SK-N-DZ (cell line): ENCODE measurements around the gene NHSL2. TPM values are rescaled to one million over a fixed set of nuclear protein-coding genes. Genes with fewer than 3 reads are reported as not detected.
"Not testable (repeated sequence)": the region's sequence is repeated elsewhere in the genome, so short reads cannot be mapped to it uniquely, and the experiment has no call there.

Source experiments
- DNase-seq: peaks from one replicate; pipeline ENCODE4 v3.0.0-alpha.2; 2015; ENCODE audit warnings: low spot score
- polyA plus RNA-seq, 2 experiments: library from polyadenylated mRNA; depleted of rRNA; stranded (reverse); fragments of >200 nt; gene quantifications; 2 replicates each; pipeline ENCODE4 v1.2.3, GENCODE V29; 2014

The NHSL2 gene
- 3.6 and 3.9 TPM in 2 replicates for polyA plus RNA-seq (2014; cell fraction: cytosol; rRNA removed)
- 2.7 and 5.8 TPM in 2 replicates for polyA plus RNA-seq (2014; cell fraction: nucleus; rRNA removed)

DNA sequence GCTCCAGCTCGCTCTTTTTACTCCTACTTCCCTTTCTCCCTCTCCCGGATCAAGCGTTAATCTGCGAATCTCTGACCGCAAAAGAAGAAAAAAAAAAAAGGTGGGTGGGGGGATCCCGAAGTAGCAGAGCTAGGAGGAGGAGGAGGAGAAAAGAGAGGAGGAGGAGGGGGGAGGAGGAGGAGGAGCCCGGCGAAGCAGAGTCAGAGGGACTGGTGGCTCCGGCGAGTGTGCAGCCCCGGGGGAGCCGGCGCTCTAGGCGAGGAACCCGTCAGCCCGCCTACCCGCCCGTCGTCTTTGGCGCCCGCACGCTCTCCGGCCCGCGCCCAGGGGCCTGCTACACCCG lies at the start of gene NHSL2:
Gene NHSL2 (plus strand): TSS at position 203 of the 343 bp plus-strand sequence.
- peak; percentile 72 for DNase-seq

DNA sequence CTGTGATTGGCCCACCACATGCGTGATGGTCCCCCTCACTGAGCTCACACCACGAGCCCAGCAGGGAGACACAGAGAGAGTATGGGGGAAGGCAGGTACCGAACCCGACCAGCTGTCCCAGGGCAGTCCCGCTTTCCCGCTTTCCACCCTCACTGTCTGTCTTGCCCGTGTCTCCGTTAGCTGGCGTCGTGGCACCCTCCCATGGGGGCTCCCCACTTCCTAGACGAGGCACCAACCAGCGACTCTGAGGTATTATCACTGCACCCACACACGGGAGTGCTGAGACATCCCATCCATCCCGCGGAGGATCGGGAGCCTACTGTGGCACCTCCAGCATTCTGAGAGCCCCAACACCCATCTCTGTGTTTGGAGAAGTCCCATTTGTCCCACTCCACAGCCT lies 43.0 kb upstream of the NHSL2 start:
- no peak for DNase-seq

DNA sequence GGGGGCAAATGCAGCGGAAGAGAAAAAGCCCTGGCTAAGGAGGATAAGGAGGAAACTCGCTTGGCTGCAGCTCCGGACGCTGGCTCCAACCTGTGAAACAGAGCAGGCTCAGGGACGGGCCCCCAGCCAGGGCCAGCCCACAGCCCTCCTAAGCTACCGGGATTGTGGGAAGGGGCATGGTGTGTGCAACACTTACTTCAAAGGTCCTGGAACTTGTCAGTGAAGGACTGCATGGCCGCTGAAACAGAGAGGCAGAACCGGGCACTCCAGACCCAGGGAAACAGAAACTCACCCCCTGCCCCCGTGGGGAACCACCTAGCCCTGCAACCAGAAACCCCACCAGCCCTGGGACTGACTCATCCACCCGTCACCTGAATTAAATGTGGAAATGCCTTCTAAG lies 41.1 kb upstream of the NHSL2 start:
- DNase-seq = not testable (repeated sequence)

DNA sequence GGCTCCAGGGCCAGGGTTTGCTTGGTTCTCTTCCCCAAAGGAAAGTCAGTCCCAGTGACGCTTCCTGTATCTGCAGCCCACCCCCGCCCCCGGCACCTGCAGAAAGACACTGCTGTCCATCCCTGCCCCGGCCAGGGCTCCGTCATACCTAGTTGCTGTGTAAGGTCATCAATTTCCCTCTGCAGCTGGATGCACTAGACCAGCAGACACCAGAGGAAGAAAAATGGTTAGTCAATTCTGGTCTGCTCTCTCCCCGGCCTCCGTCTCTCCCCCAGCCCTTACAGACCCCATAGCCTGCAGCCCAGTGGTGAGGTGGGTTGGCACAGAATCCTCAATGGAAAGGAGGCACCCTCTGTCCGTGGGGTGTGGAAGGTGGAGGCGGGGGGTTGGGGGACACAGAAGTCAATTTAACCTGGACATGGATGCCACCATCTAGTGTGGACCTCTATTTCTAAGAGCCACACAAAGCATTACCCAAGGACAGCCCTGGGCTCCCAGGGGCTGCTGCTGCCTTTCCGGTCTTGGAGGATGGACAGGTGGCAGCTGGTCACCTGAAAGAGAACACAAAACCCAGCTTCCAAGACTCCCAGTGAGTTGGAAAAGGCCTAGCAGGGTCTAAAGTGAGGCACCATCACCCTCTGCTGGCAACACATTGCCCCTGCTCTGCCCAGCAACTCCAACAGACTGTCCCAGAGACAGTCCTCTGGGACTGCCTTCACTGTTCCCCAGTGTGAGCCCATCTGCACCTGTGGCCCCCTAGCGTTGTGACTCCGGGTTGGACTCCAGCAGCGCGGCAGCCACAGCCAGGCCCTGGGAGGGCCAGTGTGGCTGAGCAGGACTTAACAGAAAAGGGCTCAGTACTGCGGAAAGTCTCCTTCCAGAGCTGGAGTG lies 40.2 kb upstream of the NHSL2 start:
- peak; percentile 77 for DNase-seq

DNA sequence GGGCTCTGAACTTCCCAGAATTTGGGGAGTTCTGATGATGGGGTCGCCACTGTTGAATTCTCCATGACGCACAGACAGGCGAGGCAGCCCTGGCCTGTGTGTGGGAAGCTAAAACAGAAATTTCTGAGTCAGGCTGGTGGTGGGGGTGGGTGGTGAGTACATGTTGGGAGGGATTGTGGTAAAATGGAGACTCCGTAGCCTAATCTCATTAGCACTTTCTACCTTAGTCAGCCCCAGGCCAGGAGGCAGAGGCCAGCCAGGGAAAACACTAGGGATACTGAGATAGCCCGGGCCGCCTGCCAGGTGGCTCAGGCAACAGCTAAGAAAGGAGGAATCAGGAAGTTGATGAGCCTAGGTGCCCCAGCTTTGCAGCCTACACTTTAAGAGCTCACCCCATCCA lies 39.3 kb upstream of the NHSL2 start:
- DNase-seq = no peak

DNA sequence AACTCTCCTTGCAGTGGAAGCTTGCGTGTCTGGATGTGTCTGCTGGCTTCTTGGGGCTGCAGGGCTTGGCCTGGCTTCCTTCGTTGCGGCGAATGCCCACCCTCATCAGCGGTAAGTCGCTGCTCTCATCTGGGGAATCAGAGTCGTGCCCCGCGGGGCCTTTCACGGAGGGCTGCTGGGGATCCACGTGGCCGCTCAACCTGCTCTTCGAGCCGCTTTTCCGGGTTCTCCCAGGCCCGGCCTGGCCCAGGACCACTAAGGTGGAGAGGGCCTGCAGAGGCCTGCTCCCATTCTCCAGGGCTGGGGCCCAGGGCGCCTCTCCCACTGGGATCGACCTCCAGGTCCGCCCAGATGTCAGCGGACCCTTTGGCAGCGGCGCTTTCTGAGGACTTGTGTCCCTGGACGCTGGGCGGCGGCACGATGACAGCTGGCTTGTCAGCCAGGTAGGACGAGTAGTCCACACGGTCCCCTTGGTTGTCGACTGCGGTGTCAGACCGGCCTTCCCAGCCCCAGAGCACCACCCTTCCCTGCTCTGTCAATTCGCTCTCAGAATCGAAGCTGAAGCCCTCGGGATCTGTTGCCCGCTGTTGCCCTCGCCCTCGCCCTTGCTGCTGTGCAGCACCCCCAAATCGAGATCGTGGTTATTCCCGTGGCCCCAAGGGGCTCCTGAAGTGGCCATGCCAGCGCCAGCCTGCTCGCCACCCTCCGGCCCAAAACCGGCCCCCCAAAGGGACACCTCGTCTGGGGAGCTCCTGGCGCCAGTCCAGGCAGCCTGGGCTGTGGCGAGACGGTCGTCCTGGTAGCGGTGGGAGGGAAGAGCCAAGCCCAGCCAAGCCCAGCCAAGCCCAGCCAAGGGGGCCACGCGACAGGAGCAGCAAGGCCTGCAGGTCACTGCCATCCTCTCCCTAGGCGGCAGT lies 37.8 kb upstream of the NHSL2 start:
- DNase-seq = no peak

DNA sequence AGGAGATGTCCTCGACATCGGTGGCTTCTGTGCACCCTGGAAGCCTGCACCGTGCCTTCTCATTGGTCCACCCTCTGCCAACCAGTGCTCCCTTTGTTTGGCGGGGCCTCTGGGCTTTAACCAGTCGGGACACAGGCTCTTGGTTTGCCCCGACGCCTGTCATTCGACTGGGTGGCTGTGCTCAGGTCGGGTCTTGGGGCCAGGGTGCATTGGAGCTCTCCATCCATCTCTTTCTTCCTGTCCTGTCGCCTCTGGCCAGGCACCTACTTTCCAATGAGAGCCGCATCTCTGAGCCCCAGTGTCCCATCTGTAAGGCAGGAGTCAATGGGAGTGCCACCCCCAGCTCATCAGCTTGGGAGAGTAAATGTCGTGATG lies 37.2 kb upstream of the NHSL2 start:
- no peak for DNase-seq

DNA sequence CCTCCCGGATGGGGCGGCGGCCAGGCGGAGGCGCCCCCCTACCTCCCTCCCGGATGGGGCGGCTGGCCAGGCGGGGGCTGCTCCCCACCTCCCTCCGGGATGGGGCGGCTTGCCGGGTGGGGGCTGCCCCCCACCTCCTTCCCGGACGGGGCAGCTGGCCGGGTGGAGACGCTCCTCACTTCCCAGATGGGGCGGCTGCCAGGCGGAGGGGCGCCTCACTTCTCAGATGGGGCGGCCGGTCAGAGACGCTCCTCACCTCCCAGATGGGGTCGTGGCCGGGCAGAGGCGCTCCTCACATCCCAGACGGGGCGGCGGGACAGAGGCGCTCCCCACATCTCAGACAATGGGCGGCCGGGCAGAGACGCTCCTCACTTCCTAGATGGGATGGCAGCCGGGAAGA lies 33.8 kb upstream of the NHSL2 start:
- DNase-seq = not testable (repeated sequence)

DNA sequence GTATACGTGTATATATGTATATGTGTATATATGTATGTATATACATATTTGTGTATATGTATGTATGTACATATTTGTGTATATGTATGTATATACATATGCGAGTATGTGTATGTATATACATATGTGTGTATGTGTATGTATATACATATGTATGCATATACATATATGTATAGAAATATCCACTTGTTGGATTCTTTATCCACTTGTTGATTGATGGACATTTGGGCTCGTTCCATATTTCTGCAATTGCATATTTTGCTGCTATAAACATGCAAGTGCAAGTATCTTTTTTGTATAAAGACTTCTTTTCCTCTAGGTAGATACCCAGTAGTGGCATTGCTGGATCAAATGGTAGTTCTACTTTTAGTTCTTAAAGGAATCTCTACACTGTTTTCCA lies 25.5 kb upstream of the NHSL2 start:
- DNase-seq = no peak

DNA sequence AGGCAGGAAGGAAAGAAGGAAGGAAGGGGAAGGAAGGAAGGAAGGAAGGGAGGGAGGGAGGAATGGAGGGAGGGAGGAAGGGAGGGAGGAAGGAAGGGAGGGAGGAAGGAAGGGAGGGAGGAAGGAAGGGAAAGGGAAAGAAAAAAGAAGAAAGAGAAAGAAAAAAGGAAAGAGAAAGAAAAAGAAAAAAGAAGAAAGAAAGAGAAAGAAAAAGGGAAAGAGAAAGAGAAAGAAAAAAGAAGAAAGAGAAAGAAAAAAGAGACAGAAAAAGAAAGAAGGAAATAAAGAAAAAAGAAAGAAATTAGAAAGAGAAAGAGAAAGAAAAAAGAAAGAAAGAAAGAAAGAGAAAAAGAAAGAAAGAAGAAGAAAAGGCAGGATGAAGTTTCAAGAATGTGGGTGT lies 15.0 kb upstream of the NHSL2 start:
- DNase-seq = no peak

DNA sequence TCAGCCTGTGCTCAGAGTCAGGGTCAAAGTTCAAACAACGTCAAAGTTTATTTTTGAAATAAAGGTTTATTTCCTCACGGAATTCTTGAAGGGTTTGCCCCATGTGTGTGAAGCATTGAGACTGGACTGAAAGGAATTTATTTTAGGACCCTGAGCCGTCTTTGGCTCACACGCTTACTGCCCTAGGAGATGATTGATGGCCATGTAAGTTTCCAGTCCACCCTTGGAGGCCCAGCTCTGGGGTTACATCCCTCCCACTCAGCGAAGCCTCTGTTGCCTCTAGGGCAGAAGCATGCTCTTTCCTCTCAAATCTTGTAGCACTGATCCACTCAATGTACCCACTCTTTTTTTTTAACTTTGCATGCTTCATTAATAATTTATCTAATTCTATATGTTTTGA lies 4.5 kb upstream of the NHSL2 start:
- peak; percentile 10 for DNase-seq

DNA sequence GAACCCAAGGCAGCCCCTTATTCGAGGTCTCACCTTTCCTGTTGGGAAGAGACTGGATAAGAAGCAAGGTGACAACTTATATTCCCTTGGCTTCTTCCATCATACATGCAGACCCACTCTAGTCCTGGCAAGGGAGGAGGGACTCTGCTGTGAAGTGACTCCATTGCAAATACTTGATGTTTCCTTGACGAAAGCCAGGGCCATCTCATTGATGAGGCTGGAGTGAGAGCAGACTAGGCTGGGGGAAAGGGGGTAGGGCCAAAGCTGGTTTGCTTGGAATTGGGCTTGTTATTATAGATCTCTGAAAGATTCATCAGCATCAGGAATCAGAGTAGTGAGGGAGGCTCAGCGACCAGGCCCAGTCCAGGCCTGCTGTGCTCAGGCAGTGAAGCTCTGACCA lies 2.3 kb upstream of the NHSL2 start:
- peak; percentile 73 for DNase-seq

DNA sequence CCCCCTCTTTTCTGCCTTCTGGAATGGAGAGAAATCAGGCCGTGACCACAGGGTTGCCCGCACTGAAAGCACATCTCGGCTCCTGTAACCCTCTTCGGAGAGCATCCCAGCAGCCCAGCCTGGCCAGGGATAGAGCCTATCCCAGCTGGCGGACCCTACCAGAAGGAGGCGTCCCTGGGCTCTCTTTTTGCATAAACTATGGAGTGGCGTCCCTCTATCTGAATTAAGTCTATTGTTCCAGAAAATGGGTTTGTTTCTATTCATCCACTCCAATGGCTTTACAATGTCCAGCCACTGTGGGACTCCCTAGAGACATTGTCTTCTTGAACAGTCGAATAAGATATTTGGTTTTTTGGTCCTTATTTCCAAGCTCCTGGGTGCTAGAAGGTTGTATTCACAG lies 689 bp upstream of the NHSL2 start:
- DNase-seq = peak; percentile 22

DNA sequence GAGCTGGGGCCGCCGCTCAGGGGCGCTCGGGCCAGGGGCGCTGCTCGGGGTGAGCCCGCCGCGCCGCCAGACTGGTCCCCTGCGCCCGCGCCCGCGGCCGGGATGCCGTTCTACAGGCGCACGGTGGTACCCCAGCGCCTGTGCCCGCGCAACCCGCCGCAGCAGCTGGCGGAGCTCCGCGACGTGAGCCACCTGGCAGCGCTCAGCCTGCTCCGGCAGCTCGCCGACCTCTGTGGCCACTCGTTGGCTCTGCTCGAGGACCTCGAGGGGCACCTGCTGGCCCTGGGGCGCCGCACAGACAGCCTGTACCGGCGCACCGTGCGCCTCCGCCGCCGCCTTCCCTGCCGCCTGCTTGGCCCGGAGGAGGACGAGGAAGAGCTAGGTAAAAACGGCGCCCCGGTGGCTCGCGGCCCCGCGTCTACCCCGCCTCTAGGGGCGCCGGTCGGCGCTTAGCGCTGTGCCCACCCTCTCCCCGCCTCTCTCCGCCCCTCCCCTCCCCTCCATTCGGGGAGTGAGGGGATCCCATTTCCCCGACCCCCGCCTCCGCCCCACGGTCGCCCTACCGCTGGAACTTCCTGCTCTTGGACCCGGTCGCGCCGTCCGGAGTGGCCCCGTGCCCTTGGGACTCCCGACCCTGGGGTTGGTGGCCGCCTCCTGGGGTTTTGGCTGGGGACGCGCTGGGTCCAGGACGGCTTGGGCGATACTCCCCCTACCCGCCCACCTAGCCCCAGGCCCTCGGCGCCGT lies 513 bp downstream of the NHSL2 start:
- DNase-seq = peak; percentile 59

DNA sequence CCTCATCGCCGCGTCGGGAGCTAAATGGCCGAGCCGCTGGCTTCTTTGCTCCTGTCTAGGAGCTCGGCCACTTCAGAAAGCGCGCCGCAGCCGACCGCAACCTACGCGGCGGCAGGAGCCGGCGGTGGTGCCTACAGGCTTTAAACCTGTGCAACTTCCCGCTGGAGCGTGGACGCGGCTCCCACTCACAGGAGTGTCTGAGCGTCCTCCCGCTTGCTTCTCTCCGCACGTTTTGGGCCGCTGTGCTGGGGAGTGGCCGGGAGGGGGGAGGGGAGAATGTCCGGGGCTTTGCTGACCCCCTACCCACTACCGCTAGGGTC lies 1.0 kb downstream of the NHSL2 start:
- DNase-seq = no peak

DNA sequence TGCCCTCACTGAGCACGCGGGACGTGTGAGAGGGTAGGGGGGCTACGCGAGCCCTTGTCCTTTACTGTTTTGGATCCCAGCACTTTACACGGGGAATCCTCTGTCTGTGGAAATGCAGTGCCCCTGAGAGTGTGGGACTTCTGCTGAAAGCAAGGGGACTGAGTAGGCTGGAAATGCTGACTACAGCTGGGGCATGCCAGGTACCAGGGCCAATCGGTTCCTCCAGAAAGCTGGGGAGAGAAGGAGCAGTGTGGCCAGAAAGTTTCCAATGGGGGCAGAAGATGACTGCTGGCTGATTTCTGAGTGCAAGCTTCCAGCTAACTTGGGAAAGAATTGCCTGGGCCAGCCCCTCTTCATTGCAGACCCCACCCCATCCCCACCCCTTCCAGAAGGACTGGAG lies 1.5 kb downstream of the NHSL2 start:
- DNase-seq = no peak

DNA sequence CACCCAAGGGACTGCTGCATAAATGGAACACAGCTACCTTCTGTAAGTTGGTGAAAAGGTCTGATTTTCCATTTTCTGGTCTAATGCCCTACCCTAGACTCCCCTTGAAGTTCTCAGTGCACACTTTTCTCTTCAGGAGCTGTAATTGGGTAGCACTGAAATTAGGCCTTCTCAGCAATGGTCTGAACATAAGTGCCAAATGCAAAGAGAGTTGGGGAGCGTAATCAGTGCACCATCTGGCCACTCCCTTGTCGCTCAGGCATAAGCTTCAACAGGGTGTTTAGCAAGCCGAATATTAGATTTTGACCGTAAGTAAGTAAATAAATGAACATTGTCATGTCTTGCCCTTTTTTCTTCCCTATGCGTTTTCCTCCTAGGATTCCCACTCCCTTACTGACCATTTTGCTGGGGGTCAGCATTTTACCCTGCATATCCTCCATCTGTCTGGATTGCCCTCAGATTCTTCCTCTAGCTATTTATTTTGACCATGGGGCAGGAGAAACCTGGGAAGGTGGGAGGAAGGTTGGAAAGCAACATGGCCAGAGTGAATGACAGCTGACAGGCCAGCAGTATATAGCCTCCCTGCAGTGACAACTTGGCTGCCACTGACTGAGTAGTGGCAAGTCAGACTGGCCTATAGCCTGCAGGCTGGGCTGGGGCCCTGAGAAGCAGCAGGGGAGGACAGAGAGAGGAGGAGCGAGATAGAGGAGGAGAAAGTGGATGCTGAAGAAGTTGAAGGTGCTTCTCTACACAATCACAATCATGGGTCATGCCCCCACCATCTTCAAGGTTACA lies 2.7 kb downstream of the NHSL2 start:
- DNase-seq = no peak

DNA sequence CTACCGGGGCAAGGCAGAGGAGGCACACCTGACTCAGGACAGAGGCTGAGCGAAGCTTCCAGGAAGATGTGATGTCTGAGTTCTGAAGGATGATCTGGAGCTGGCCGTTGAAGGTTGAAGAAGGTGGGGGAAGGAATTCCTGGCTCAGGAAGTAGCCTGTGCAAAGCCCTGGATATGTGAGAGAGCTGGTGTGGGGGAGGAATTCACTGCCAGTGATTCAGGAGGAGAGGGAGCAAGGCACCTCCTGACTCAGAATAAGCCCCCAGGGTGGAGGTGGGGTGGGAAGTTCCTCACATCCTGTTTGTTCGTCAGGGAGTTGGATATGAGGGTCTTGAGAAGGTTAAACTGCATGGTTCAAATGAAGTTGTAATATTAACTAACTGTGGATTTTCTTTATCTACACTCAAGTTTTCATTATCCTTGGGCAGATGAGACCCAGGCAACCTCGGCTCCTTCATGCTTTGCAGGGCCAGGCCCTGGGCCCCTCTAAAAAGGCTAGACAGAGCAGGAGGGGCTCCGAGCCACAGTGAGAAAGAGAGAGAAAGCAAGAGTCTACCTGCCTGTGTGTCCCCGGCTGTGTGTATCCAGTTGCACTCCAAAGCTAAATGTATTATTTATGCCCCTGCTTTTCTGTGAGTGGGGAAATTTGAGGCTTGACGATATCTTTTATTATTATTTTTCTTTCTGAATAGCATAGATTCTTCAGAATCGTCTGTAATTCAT lies 7.1 kb downstream of the NHSL2 start:
- no peak for DNase-seq

DNA sequence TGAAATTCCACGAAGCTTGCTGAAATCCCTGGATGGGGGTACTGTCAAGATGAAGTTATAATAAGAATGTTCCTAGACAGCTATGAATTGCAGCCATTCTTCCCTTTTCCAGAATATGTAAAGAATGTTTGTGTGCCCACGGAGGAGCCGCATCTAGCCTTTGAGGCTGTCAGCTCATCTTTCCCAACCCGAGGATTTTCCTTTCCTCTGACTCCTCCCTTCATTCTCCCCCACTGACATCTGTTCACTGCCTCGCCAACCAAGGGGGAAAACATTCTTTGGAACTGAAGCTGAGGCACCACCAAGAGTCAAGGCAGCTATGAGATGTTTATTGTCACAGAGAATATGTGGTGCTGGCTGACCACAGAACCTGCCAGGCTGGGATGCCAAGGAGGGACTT lies 8.8 kb downstream of the NHSL2 start:
- no peak for DNase-seq

DNA sequence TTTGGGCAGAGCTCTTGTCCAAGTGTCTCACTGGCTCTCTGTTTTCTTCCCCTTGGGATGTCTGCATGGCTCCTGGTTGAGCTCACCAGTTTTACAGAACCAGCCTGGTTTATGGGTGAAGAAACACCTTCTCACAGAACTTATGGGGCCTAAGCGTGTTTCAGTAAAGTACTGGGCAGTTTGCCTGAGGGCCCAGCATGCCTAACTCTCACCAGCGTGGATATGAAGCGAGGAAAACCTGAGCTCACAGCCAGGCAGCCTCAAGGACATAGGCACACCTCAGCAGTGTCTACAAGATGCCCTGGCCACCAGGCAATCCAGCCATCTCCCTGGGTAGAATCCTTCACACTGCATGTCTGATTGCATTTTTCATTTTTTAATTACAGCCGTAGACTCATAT lies 9.2 kb downstream of the NHSL2 start:
- DNase-seq = no peak

DNA sequence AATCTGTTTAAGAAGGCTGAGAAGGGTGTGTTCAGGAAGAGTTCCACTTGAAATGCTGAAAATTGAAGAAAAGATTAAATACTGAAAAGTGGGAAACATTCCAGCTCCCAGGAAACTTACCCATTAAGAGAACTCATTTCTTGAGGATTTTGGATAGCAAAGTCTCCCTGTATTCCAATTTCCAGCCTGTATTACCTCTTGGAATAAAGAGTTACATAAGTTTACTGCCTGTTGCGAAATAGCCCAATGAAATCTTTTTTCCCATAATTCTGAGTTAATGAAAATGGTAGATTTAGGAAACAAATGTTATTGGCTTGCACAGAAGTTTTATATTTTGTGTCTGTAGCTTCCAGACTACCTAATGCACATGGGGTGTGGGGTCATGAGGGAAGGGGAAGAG lies 12.0 kb downstream of the NHSL2 start:
- DNase-seq = no peak
